ENCODE data around the gene HRCT1.

The HRCT1 gene

DNA sequence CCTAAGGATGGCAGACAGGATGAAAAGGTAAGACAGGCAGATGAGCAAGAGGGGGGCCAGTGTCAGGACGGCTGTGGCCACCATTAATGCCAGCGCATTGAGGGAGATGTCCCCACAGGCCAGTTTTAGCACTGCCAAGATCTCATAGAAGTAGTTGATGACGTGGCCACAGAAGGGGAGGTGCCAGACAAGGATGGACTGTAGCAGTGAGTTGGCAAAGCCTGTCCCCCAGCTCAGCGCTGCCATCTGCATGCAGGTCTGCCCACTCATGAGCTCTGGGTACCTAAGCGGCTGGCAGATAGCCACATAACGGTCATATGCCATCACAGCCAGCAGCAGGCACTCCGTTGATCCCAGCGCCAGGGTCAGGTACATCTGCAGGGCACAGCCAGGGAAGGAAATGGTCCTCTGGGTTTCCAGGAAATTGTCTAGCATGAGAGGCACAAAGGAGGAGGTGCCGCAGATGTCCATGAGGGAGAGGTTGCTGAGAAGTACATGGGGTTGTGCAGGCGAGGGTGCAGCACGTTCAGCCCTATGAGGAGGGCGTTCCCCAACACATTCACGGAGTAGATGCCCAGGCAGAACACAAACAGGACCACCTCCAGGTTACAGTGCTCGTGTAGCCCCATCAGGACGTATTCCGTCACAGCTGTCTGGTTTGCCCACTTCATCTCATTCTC lies 46.6 kb upstream of the HRCT1 start:
- CTCF ChIA-PET = no interaction called here
- DNase-seq (ENCODE audit: extremely low spot score) = no peak
- POLR2A ChIA-PET = no interaction called here
- TF ChIP-seq L3MBTL2 (conservative IDR thresholded peaks at IDR 0.05) (no peak), TARDBP (IDR thresholded peaks at IDR 0.05) (no peak), HDGF (IDR thresholded peaks at IDR 0.05; ENCODE audit: borderline replicate concordance) (no peak), SP1 (IDR thresholded peaks at IDR 0.05) (no peak), FOXM1 (IDR thresholded peaks at IDR 0.05; ENCODE audit: borderline replicate concordance) (no peak), SUZ12 (IDR thresholded peaks at IDR 0.05) (no peak), NFRKB (IDR thresholded peaks at IDR 0.05) (no peak), CTBP1 (IDR thresholded peaks at IDR 0.05; ENCODE audit: borderline replicate concordance) (no peak), FOXA1 (IDR thresholded peaks at IDR 0.05) (no peak), ELF4 (IDR thresholded peaks at IDR 0.05) (no peak), BHLHE40 (IDR thresholded peaks at IDR 0.05; ENCODE audit: borderline replicate concordance) (no peak), ZNF384 (IDR thresholded peaks at IDR 0.05) (no peak), FOXK2 (IDR thresholded peaks at IDR 0.05) (no peak), LEF1 (IDR thresholded peaks at IDR 0.05; ENCODE audit: borderline replicate concordance) (no peak), ARNT (IDR thresholded peaks at IDR 0.05) (no peak)
- TF ChIP-seq, protein P1, sequence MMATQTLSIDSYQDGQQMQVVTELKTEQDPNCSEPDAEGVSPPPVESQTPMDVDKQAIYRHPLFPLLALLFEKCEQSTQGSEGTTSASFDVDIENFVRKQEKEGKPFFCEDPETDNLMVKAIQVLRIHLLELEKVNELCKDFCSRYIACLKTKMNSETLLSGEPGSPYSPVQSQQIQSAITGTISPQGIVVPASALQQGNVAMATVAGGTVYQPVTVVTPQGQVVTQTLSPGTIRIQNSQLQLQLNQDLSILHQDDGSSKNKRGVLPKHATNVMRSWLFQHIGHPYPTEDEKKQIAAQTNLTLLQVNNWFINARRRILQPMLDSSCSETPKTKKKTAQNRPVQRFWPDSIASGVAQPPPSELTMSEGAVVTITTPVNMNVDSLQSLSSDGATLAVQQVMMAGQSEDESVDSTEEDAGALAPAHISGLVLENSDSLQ (IDR thresholded peaks at IDR 0.05) = no peak

DNA sequence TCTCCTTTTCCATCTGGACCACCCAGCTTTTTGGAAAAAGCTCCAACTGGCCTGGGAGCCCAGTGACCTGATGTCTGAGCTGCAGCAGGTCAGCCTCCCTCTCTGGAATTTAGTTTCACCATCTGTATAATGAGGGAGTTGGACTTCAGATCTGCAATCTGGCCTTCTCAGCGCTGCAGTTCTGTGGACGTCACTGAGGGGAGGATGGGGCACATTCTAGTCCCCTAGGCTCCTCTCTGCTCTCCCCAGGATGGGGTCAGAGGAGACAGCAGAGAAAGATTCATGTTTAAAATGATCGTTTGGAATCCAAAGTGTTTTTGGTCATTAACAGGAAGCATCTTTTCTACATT lies 46.0 kb upstream of the HRCT1 start:
- TF ChIP-seq ELF4 (IDR thresholded peaks at IDR 0.05) (no peak), FOXK2 (IDR thresholded peaks at IDR 0.05) (no peak), FOXA1 (IDR thresholded peaks at IDR 0.05) (no peak), CTBP1 (IDR thresholded peaks at IDR 0.05; ENCODE audit: borderline replicate concordance) (no peak), LEF1 (IDR thresholded peaks at IDR 0.05; ENCODE audit: borderline replicate concordance) (no peak), SUZ12 (IDR thresholded peaks at IDR 0.05) (no peak), NFRKB (IDR thresholded peaks at IDR 0.05) (no peak), FOXM1 (IDR thresholded peaks at IDR 0.05; ENCODE audit: borderline replicate concordance) (no peak), TARDBP (IDR thresholded peaks at IDR 0.05) (no peak), ARNT (IDR thresholded peaks at IDR 0.05) (no peak), HDGF (IDR thresholded peaks at IDR 0.05; ENCODE audit: borderline replicate concordance) (no peak), ZNF384 (IDR thresholded peaks at IDR 0.05) (no peak), BHLHE40 (IDR thresholded peaks at IDR 0.05; ENCODE audit: borderline replicate concordance) (no peak), SP1 (IDR thresholded peaks at IDR 0.05) (no peak), L3MBTL2 (conservative IDR thresholded peaks at IDR 0.05) (no peak)
- TF ChIP-seq, protein P1 (IDR thresholded peaks at IDR 0.05) = no peak
- ChIA-PET POLR2A (no interaction called here), CTCF (no interaction called here)
- no peak for DNase-seq (ENCODE audit: extremely low spot score)

DNA sequence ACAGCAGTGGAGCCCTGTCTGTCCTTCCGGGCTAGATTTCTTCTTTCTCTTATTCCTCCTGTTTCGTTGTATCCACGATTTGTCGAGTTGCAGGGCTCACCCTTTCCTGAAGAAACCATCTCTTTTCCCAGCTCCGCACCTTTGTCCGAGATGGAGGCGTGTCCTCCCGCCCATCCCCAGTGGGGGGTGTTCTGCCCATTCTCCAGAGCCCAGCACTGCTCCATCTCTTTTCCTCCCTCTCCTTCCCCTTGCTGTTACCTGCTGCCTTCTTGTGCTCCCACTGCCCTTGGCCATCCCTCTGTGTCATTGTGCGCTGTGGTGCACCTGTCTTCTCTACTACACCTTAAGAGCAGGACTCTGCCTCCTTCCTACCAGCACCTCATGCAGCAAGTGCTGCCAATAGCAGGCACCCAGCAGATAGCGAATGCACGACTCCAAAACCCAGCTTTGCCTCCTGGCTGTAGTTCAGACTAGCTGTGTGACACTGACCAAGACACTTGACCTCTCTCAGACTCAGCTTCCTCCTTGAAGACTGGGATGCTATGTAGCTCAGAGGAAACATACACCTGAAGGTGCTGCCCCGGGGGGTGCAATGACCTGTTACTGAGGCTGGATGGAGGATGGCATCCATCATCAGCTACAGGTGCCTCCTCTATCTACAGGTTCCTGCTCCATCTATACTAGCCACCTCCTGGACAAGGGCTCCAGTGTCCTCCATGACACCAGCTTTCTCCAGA lies 44.7 kb upstream of the HRCT1 start:
- POLR2A ChIA-PET = no interaction called here
- CTCF ChIA-PET = no interaction called here
- no peak for DNase-seq (ENCODE audit: extremely low spot score)
- TF ChIP-seq FOXA1 (IDR thresholded peaks at IDR 0.05) = no peak
- TF ChIP-seq, protein P1 (IDR thresholded peaks at IDR 0.05) = no peak
- no peak for TF ChIP-seq SUZ12 (IDR thresholded peaks at IDR 0.05)
- TF ChIP-seq ELF4 (IDR thresholded peaks at IDR 0.05) = no peak
- TF ChIP-seq SP1 (IDR thresholded peaks at IDR 0.05) = no peak
- no peak for TF ChIP-seq HDGF (IDR thresholded peaks at IDR 0.05; ENCODE audit: borderline replicate concordance)
- TF ChIP-seq TARDBP (IDR thresholded peaks at IDR 0.05) = no peak
- no peak for TF ChIP-seq CTBP1 (IDR thresholded peaks at IDR 0.05; ENCODE audit: borderline replicate concordance)
- no peak for TF ChIP-seq BHLHE40 (IDR thresholded peaks at IDR 0.05; ENCODE audit: borderline replicate concordance)
- no peak for TF ChIP-seq ARNT (IDR thresholded peaks at IDR 0.05)
- TF ChIP-seq FOXK2 (IDR thresholded peaks at IDR 0.05) = no peak
- TF ChIP-seq NFRKB (IDR thresholded peaks at IDR 0.05) = no peak

DNA sequence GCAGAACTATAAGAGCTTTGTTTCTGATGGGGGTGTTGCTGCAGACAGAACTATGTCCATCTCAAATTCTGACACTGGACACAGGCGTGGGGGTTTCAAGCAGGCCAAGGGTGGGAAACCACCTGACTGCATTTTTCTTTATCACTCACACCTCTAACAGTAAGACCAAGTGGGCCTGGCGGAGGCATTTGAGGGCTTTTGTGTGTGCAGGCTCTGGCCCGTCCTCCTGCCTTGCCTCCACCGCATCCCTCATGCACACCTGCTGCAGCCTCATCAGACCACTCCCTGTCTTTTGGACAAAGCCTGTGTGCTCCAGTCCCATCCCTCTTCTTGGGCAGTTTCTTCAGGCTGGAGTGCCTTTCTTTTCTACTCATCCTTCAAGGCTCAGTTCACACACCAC lies 43.7 kb upstream of the HRCT1 start:
- ChIA-PET POLR2A (no interaction called here), CTCF (no interaction called here)
- no peak for DNase-seq (ENCODE audit: extremely low spot score)
- TF ChIP-seq SUZ12 (IDR thresholded peaks at IDR 0.05) = no peak
- TF ChIP-seq L3MBTL2 (conservative IDR thresholded peaks at IDR 0.05) = no peak
- no peak for TF ChIP-seq TARDBP (IDR thresholded peaks at IDR 0.05)
- no peak for TF ChIP-seq FOXM1 (IDR thresholded peaks at IDR 0.05; ENCODE audit: borderline replicate concordance)
- TF ChIP-seq SP1 (IDR thresholded peaks at IDR 0.05) = no peak

DNA sequence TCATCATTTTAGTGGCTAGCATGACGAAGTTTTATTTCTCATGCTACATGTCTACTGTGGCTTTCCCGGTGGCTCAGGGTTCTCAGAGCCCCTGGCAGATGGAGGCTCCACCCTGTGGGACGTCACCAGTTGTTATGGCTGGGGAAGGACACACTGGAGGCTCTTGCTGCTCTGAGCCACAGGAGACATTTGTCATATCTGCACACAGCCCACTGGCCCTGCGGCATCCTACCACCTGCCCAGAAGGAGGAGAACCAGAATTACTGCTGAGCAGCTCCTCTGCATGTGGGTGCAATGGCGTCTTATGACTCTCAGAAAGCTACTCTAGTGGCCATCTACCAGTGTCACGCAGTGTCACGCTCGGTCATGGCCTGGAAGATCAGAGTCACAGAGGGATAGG lies 42.4 kb upstream of the HRCT1 start:
- CTCF ChIA-PET = no interaction called here
- POLR2A ChIA-PET = no interaction called here
- TF ChIP-seq TARDBP (IDR thresholded peaks at IDR 0.05) (no peak), NFRKB (IDR thresholded peaks at IDR 0.05) (no peak), HDGF (IDR thresholded peaks at IDR 0.05; ENCODE audit: borderline replicate concordance) (no peak), BHLHE40 (IDR thresholded peaks at IDR 0.05; ENCODE audit: borderline replicate concordance) (no peak), FOXA1 (IDR thresholded peaks at IDR 0.05) (no peak), ELF4 (IDR thresholded peaks at IDR 0.05) (no peak), FOXM1 (IDR thresholded peaks at IDR 0.05; ENCODE audit: borderline replicate concordance) (no peak), ZNF384 (IDR thresholded peaks at IDR 0.05) (no peak), L3MBTL2 (conservative IDR thresholded peaks at IDR 0.05) (no peak), SP1 (IDR thresholded peaks at IDR 0.05) (no peak), LEF1 (IDR thresholded peaks at IDR 0.05; ENCODE audit: borderline replicate concordance) (no peak), ARNT (IDR thresholded peaks at IDR 0.05) (no peak), SUZ12 (IDR thresholded peaks at IDR 0.05) (no peak), FOXK2 (IDR thresholded peaks at IDR 0.05) (no peak), CTBP1 (IDR thresholded peaks at IDR 0.05; ENCODE audit: borderline replicate concordance) (no peak)
- TF ChIP-seq, protein P1 (IDR thresholded peaks at IDR 0.05) = no peak
- no peak for DNase-seq (ENCODE audit: extremely low spot score)

Measured in HEK293T (cell line).